ENCODE measurements around the gene DLEC1. TPM values are rescaled to one million over a fixed set of nuclear protein-coding genes. Genes with fewer than 3 reads are reported as not detected.
A peak's percentile ranks its signal among the peaks of the same experiment; 100 is the strongest.

The DLEC1 gene
- total RNA-seq, 2 donors from 2014 or later = 3.9 to 6.0 TPM

- H3K9me3 Mint-ChIP-seq = no peaks in the 10 kb centered on the region
- Histone ChIP-seq H3K4me1 (ENCODE audit: control insufficient read depth, insufficient read depth, low read length) (peaks cover 18% of the 10 kb centered on the region), H3K9ac (ENCODE audit: extremely low read depth, low read length, poor library complexity, severe bottlenecking) (no peak overlapping the region), H3K36me3 (ENCODE audit: control insufficient read depth, insufficient read depth, low read length) (peaks cover 16% of the 10 kb centered on the region), H3K27ac (ENCODE audit: low read depth, low read length) (no peak overlapping the region), H3K4me3 (ENCODE audit: low read length) (no peak overlapping the region), H3K27me3 (ENCODE audit: control insufficient read depth, insufficient read depth, low read length, poor library complexity, severe bottlenecking) (no peaks in the 10 kb centered on the region), H3K9me3 (ENCODE audit: control insufficient read depth, low read length) (peaks cover 2% of the 10 kb centered on the region)
- H3K27ac Mint-ChIP-seq = no peak overlapping the region
- TF ChIP-seq CTCF (conservative IDR thresholded peaks at IDR 0.05) = no peak
- H3K36me3 Mint-ChIP-seq (ENCODE audit: low read depth) = peaks cover 21% of the 10 kb centered on the region
- H3K4me1 Mint-ChIP-seq = peaks cover 13% of the 10 kb centered on the region
- H3K27me3 Mint-ChIP-seq (ENCODE audit: insufficient read depth) = peaks cover 2% of the 10 kb centered on the region
- 91 to 97% methylated on average over 4 of the region's 4 CpGs for WGBS, 2 experiments (ENCODE audit: insufficient coverage in 1 of 2, insufficient read length in 1 of 2)
- H3K4me3 Mint-ChIP-seq = no peak overlapping the region
- DNase-seq = peak; percentile 16
These were observed 17.8 kb upstream of the DLEC1 start for GRCh38 chr3:38021196-38021595.

GRCh38 chr3:38022301-38022700 is 16.7 kb upstream of the DLEC1 start:
- H3K27ac Mint-ChIP-seq = no peak overlapping the region

GRCh38 chr3:38022896-38023709 is 15.9 kb upstream of the DLEC1 start:
- DNase-seq = no peak
- peak overlapping the region; percentile 84 for H3K4me3 ChIP-seq (ENCODE audit: low read length)
- no peak overlapping the region for H3K27ac Mint-ChIP-seq
- TF ChIP-seq CTCF (conservative IDR thresholded peaks at IDR 0.05) = no peak
- no peaks in the 10 kb centered on the region for H3K9me3 ChIP-seq (ENCODE audit: control insufficient read depth, low read length)
- H3K9me3 Mint-ChIP-seq = no peaks in the 10 kb centered on the region
- no peak overlapping the region for H3K9ac ChIP-seq (ENCODE audit: extremely low read depth, low read length, poor library complexity, severe bottlenecking)
- H3K36me3 ChIP-seq (ENCODE audit: control insufficient read depth, insufficient read depth, low read length) = peaks cover 12% of the 10 kb centered on the region
- H3K36me3 Mint-ChIP-seq (ENCODE audit: low read depth) = peaks cover 18% of the 10 kb centered on the region
- H3K27me3 Mint-ChIP-seq (ENCODE audit: insufficient read depth) = peaks cover 19% of the 10 kb centered on the region
- H3K4me1 Mint-ChIP-seq = peaks cover 13% of the 10 kb centered on the region
- peak overlapping the region; percentile 84 for H3K4me3 Mint-ChIP-seq
- no peak overlapping the region for H3K27ac ChIP-seq (ENCODE audit: low read depth, low read length)
- H3K4me1 ChIP-seq (ENCODE audit: control insufficient read depth, insufficient read depth, low read length) = peaks cover 18% of the 10 kb centered on the region
- WGBS, 2 experiments (ENCODE audit: insufficient coverage in 1 of 2, insufficient read length in 1 of 2) = 98 to 100% methylated on average over 1 to 6 of the region's 6 CpGs
- peaks cover 12% of the 10 kb centered on the region for H3K27me3 ChIP-seq (ENCODE audit: control insufficient read depth, insufficient read depth, low read length, poor library complexity, severe bottlenecking)

More at GRCh38 chr3:38022301-38022700, 16.7 kb upstream of the DLEC1 start:
- H3K9me3 ChIP-seq (ENCODE audit: control insufficient read depth, low read length) = no peaks in the 10 kb centered on the region
- no peak for TF ChIP-seq CTCF (conservative IDR thresholded peaks at IDR 0.05)
- H3K4me1 ChIP-seq (ENCODE audit: control insufficient read depth, insufficient read depth, low read length) = peaks cover 18% of the 10 kb centered on the region
- Mint-ChIP-seq H3K27me3 (ENCODE audit: insufficient read depth) (peaks cover 11% of the 10 kb centered on the region), H3K4me3 (no peak overlapping the region), H3K36me3 (ENCODE audit: low read depth) (peaks cover 13% of the 10 kb centered on the region), H3K4me1 (peaks cover 13% of the 10 kb centered on the region), H3K9me3 (no peaks in the 10 kb centered on the region)
- DNase-seq = no peak
- H3K36me3 ChIP-seq (ENCODE audit: control insufficient read depth, insufficient read depth, low read length) = peaks cover 12% of the 10 kb centered on the region
- no peak overlapping the region for H3K9ac ChIP-seq (ENCODE audit: extremely low read depth, low read length, poor library complexity, severe bottlenecking)
- peaks cover 4% of the 10 kb centered on the region for H3K27me3 ChIP-seq (ENCODE audit: control insufficient read depth, insufficient read depth, low read length, poor library complexity, severe bottlenecking)
- no peak overlapping the region for H3K27ac ChIP-seq (ENCODE audit: low read depth, low read length)
- H3K4me3 ChIP-seq (ENCODE audit: low read length) = no peak overlapping the region
- 71% methylated on average over 3 of the region's 3 CpGs; no CpG with 5 or more reads in 1 of the 2 experiments for WGBS, 2 experiments (ENCODE audit: insufficient coverage in 1 of 2, insufficient read length in 1 of 2)

All from endodermal cell (in vitro differentiated cells).